SIG-M5 (cell line): ENCODE data around the gene EMILIN2.
"Not testable (repeated sequence)": the region's sequence is repeated elsewhere in the genome, so short reads cannot be mapped to it uniquely, and the experiment has no call there.

Experiments
- DNase-seq: peaks from one replicate; lab custom pipeline; 2025; lab: John Stamatoyannopoulos, UW

EMILIN2 gene

GRCh38 chr18:2846636-2847316 is at the start of gene EMILIN2:
EMILIN2 (plus strand) TSS chr18:2847006; CDS start chr18:2847189, 183 bp downstream.
- no peak for DNase-seq

GRCh38 chr18:2797951-2798350 is 48.9 kb upstream of the EMILIN2 start:
- DNase-seq: no peak

GRCh38 chr18:2799369-2799768 is 47.4 kb upstream of the EMILIN2 start:
- DNase-seq: no peak

- DNase-seq: no peak
These were observed 40.5 kb upstream of the EMILIN2 start for GRCh38 chr18:2805970-2806943.

DNA sequence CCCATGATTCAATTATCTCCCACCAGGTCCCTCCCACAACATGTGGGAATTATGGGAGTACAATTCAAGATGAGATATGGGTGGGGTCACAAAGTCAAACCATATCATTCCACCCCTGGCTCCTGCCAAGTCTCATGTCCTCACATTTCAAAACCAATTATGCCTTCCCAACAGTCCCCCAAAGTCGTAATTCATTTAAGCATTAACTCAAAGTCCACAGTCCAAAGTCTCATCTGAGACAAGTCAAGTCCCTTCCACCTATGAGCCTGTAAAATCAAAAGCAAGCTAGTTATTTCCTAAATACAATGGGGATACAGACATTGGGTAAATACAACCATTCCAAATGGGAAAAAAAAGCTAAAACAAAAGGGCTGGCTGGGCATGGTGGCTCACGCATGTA is 38.2 kb upstream of the EMILIN2 start:
- not testable (repeated sequence) for DNase-seq

GRCh38 chr18:2809666-2810183 is 37.1 kb upstream of the EMILIN2 start:
- DNase-seq: not testable (repeated sequence)

- no peak for DNase-seq
These were observed 35.4 kb upstream of the EMILIN2 start for GRCh38 chr18:2811416-2811815.

DNA sequence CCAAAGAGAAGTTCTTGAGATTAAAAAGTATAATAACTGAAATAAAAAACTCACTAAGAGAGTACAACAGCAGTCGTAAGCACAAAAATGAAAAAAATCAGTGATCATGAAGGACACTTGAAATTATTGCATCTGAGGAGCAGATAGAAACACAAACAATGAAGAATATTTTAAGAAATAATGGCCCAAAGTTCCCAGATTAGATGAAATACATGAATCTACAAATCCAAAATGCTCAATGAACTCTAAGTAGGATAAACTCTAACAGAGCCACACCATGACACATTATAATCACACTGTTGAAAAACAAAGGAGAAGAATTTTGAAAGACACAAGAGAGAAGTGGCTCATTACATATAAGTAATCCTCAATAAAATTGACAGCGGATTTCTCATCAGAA is 31.9 kb upstream of the EMILIN2 start:
- no peak for DNase-seq

- DNase-seq: no peak
These were observed 28.5 kb upstream of the EMILIN2 start for GRCh38 chr18:2818281-2818680.

- DNase-seq: no peak
These were observed 25.1 kb upstream of the EMILIN2 start for GRCh38 chr18:2821695-2822094.

DNA sequence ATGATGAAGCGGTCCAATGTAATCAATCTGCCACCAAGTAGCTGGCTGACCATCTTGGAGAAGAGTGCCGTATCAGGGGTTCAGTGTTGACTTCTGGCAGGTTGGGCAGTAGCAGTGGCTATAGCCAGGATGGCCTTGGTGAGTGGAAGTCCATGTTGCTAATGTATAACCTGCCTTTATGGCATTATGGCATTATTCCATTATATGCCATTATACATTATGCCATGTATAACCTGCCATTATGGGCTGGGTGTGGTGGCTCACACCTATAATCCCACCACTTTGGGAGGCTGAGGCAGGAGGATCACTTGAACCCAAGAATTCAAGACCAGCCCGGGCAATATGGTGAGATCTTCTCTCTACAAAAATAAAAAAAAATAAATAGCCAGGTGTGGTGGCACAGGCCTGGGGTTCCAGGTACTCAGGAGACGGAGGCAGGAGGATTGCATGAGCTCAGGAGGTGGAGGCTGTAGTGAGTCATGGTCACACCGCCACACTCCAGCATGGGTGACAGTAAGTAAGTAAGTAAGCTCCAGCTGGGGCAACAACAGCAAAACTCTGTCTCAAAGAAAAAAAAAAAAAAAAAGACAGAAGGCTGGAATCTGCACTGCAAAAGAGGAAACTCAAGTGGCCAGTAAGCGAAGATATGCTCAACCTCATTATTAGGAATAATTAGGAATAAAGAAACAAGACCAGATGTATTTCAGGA is 24.4 kb upstream of the EMILIN2 start:
- no peak for DNase-seq

DNA sequence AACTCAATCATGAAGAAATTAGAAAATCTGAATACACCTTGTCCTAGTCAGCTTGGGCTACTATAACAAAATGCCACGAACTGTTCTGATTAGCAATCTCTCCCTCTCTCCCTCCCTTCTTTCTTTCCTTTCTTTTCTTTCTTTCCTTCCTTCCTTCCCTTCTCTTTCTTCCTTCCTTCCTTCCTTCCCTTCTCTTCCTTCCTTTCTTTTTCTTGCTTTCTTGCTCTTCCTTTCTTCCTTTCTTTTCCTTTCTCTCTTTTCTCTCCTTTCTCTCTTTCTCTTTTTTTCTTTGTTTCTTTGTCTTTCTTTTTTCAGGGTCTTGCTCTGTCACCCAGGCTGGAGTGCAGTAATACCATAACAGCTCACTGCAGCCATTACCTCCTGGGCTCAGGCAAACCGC is 23.6 kb upstream of the EMILIN2 start:
- no peak for DNase-seq

- no peak for DNase-seq
These were observed 22.8 kb upstream of the EMILIN2 start for GRCh38 chr18:2823966-2824365.

DNA sequence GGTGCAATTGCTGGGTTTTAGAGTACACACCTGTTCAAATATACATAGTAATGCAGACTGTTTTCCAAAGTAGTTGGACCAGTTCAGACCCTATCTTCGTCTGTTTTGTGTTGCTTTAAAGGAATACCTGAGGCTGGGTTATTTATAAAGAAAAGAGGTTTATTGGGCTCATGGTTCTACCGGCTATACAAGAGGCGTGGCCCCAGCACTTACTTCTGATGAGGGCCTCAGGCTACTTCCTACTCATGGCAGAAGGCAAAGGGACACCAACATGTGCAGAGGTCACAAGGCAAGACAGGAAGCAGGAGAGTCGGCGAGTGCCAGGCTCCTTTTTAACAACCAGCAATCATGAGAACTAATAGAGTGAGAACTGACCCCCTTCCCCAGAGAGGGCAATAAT is 21.9 kb upstream of the EMILIN2 start:
- no peak for DNase-seq

DNA sequence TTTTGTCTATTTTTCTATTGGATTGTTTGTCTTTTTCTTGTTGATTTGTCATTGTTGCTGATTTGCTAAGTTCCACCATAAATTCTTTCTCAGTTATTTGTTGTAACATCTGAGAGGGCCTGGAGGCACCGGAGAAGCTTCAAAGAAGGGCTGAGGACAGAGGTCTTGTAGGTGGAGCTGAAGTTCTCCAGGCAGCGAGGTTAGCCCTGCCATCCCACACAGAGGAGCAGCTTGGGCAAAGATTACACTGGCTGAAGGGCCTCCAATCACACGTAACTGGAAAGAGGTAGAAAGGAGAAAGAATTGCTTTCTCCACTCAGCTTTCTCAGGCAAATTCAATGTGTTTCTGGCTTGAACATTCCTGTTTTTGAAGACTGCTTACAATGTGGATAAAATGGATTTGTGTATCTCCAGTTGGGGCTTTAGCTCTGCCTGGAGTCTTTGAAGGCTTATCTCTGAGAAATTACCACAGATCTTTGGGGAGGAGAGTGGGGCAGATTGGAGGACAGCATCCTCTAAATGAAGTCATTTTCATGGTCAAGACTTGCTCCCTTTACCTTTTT is 21.1 kb upstream of the EMILIN2 start:
- DNase-seq: no peak

GRCh38 chr18:2826581-2826980 is 20.2 kb upstream of the EMILIN2 start:
- no peak for DNase-seq

DNA sequence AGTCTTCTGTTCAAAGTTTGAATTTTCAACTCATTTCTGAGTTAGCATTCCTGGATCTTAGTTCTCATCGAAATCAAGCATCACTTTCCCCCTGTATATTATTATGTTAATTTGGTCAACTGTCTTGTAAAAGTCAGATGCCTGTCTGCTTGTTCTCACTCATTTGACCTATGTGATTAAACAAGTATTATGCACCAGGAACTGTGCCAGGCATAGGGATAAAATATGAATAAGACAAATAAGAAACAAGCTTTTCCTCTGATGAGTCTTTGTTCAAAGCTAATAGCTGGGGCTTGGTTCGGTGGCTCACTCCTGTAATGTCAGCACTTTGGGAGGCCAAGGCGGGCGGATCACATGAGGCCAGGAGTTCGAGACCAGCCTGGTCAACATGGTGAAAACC is 19.7 kb upstream of the EMILIN2 start:
- no peak for DNase-seq

DNA sequence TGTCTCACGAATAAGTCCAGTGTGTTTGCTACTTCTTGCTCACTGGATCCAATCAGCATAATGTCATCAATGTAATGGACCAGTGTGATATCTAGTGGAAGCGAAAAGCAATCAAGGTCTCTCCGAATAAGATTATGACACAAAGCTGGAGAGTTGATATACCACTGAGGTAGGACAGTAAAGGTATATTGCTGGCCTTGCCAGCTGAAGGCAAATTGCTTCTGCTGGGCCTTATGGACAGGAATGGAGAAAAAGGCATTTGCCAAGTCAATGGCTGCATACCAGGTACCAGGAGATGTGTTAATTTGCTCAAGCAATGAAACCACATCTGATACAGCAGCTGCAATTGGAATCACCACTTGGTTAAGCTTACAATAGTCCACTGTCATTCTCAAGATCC is 10.7 kb upstream of the EMILIN2 start:
- not testable (repeated sequence) for DNase-seq

DNA sequence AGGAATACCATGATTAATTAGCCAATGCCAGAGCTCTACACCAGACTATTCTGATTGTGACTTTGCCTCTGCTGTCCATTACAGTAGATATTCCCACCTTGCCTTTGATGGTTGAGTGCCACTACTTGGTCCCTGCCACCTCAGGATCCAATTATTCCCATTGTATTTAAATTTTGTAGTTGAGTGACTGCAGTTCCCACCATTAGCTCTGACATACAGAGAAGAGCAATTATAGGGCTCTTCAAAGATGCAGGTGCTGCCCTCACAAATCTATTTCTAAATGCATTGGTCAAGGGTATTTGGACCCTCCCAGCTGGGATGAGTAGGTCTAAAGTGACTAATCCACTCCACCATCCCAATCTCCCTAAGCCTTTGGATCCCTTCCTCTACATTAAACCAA is 9.5 kb upstream of the EMILIN2 start:
- not testable (repeated sequence) for DNase-seq

GRCh38 chr18:2839202-2839601 is 7.6 kb upstream of the EMILIN2 start:
- DNase-seq: no peak

DNA sequence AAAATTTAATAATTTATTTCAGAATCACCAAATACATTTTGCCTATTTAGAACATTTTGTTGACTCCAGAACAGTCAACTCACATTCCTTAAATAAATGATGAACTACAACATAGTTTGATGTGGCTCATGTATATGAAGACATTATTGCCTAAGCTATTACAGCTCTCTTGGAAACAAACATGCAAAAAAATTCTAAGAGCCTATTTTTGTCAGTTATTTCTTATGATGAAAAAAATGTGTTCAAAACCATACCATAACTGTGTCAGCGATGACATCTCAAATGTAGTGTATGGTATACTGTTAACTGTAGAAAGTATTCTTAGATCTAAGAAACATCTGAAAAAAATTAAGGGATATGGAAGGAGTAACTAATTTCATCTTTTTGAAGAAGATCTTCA is 6.3 kb upstream of the EMILIN2 start:
- no peak for DNase-seq

GRCh38 chr18:2843146-2843545 is 3.7 kb upstream of the EMILIN2 start:
- DNase-seq: no peak
